PC-3 (cell line): ENCODE measurements around the gene MYH11.

Source experiments
- CTCF ChIP-seq: fragments of 300-600 bp; sonication (generic); conservative IDR thresholded peaks from 2 replicates; pipeline ENCODE4 v1.5.1; 2017; ENCODE audit warnings: antibody characterized with exemption, low read depth, mild to moderate bottlenecking, low read length
- EZH2 ChIP-seq: fragments of 300-600 bp; sonication (generic); IDR thresholded peaks from one replicate; pipeline ENCODE4 v1.6.1; 2017; ENCODE audit warnings: antibody characterized with exemption, mild to moderate bottlenecking, low read length; ENCODE audit not compliant: unreplicated experiment
- EZH2phosphoT487 ChIP-seq: fragments of 300-600 bp; sonication (generic); IDR thresholded peaks from 2 replicates; pipeline ENCODE4 v1.6.1; 2018; ENCODE audit warnings: mild to moderate bottlenecking, antibody characterized with exemption, low read length, borderline replicate concordance

GRCh38 chr16:15903960-15904359, 47.1 kb upstream of the MYH11 start:
- TF ChIP-seq CTCF (no peak), EZH2 (no peak), EZH2phosphoT487 (no peak)
